Gastroesophageal sphincter (tissue), 4 donors: Measurements from ENCODE around the gene CPT1A. TPM values are rescaled to one million over a fixed set of nuclear protein-coding genes. Genes with fewer than 3 reads are reported as not detected.

Experiments used
- ATAC-seq: fragments of 150-250 bp; one replicate; pipeline ENCODE4 v1.9.1; 2016; ENCODE audit warnings: mild to moderate bottlenecking, moderate library complexity
- H3K27ac ChIP-seq, 4 donors: fragments of 200-600 bp; sonication (generic) in 3 of 4; 1 replicate in 3 of 4; 2 replicates in 1 of 4; pipeline ENCODE4 v1.5.1; 2016 to 2019
- H3K27me3 ChIP-seq: fragments of 200-600 bp; sonication (generic); one replicate; pipeline ENCODE4 v1.5.1; 2019
- H3K36me3 ChIP-seq, 2 donors: fragments of 200-600 bp; sonication (generic); one replicate each; pipeline ENCODE4 v1.5.1; 2019; ENCODE audit warnings: control low read depth in 1 of 2
- H3K4me1 ChIP-seq, 3 donors: fragments of 200-600 bp; sonication (generic); 1 replicate in 2 of 3; 2 replicates in 1 of 3; pipeline ENCODE4 v1.5.1; 2016 to 2019; ENCODE audit warnings: control low read depth in 2 of 3
- H3K4me3 ChIP-seq, 2 donors: fragments of 200-600 bp; sonication (generic); one replicate each; pipeline ENCODE4 v1.5.1; 2019; ENCODE audit warnings: mild to moderate bottlenecking in 1 of 2, moderate library complexity in 1 of 2
- H3K9me3 ChIP-seq, 3 donors: fragments of 200-600 bp; sonication (generic); one replicate each; pipeline ENCODE4 v1.5.1; 2017 to 2019; ENCODE audit warnings: control low read depth in 2 of 3
- EP300 ChIP-seq: sonication (generic); formaldehyde crosslinking; IDR thresholded peaks from one replicate; pipeline ENCODE4 v1.6.1; 2017; ENCODE audit warnings: antibody characterized with exemption, mild to moderate bottlenecking
- POLR2A ChIP-seq, 2 donors: fragments of 450-650 bp; IDR thresholded peaks; one replicate each; pipeline ENCODE4 v1.6.1; 2017; ENCODE audit warnings: antibody characterized with exemption in 2 of 2, mild to moderate bottlenecking in 2 of 2, moderate library complexity in 1 of 2
- POLR2AphosphoS5 ChIP-seq: sonication (generic); formaldehyde crosslinking; IDR thresholded peaks from one replicate; pipeline ENCODE4 v1.6.1; 2017; ENCODE audit warnings: antibody characterized with exemption
- WGBS, 2 donors: methylation state at CpG; one replicate each; pipeline ENCODE4 v1.1.5; 2018; ENCODE audit warnings: low coverage in 1 of 2; 5-methylcytosine and 5-hydroxymethylcytosine counted together
- total RNA-seq, 4 donors: library from RNA; depleted of rRNA; stranded (reverse); fragments of >200 nt; gene quantifications; one replicate each; pipeline ENCODE4 v1.1.0, GENCODE V29; 2016
- TF ChIP-seq, protein P1 (sequence below), 4 experiments: fragments of 200-600 bp in 2 of 4; fragments of 450-650 bp in 2 of 4; sonication (generic) in 1 of 4; IDR thresholded peaks; one replicate each; pipeline ENCODE4 v1.5.1; 2017 to 2019; ENCODE audit warnings: antibody characterized with exemption in 4 of 4, mild to moderate bottlenecking in 2 of 4, moderate library complexity in 2 of 4

CPT1A gene
- total RNA-seq, 4 donors from 2014 or later, result 33.4 to 103 (median 74.7) TPM

DNA sequence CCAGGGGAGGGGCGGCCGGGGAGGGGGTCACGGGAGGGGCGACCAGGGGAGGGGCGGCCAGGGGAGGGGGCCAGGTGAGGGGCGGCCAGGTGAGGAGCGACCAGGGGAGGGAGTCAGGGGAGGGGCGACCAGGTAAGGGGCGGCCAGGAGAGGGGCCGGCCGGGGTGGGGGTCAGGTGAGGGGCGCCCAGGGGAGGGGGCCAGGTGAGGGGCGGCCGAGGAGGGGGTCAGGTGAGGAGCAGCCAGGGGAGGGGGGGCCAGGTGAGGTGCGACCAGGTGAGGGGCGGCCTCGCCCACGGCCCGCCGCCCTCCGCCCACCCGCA is 90.8 kb downstream of the CPT1A start:
- Histone ChIP-seq H3K27ac (peak overlapping the region in 2 of 4 donors; percentile 21 to 52), H3K27me3 (no peaks in the 10 kb centered on the region), H3K9me3 (no peaks in the 10 kb centered on the region), H3K36me3 (peaks cover 0 to 20% of the 10 kb centered on the region in 2 donors), H3K4me1 (peaks cover 0 to 20% (median 13%) of the 10 kb centered on the region in 3 donors), H3K4me3 (peak overlapping the region; percentile 15 to 54)
- whole genome bisulfite sequencing, 2 donors, result no CpG with 5 or more reads among the region's 22 CpGs
- TF ChIP-seq EP300, result no peak
- no peak for TF ChIP-seq POLR2AphosphoS5
- TF ChIP-seq, protein P1, sequence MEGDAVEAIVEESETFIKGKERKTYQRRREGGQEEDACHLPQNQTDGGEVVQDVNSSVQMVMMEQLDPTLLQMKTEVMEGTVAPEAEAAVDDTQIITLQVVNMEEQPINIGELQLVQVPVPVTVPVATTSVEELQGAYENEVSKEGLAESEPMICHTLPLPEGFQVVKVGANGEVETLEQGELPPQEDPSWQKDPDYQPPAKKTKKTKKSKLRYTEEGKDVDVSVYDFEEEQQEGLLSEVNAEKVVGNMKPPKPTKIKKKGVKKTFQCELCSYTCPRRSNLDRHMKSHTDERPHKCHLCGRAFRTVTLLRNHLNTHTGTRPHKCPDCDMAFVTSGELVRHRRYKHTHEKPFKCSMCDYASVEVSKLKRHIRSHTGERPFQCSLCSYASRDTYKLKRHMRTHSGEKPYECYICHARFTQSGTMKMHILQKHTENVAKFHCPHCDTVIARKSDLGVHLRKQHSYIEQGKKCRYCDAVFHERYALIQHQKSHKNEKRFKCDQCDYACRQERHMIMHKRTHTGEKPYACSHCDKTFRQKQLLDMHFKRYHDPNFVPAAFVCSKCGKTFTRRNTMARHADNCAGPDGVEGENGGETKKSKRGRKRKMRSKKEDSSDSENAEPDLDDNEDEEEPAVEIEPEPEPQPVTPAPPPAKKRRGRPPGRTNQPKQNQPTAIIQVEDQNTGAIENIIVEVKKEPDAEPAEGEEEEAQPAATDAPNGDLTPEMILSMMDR (IDR thresholded peaks at IDR 0.05), result no peak
- no peak for TF ChIP-seq POLR2A (IDR thresholded peaks at IDR 0.05)
- peak; percentile 8 for ATAC-seq

DNA sequence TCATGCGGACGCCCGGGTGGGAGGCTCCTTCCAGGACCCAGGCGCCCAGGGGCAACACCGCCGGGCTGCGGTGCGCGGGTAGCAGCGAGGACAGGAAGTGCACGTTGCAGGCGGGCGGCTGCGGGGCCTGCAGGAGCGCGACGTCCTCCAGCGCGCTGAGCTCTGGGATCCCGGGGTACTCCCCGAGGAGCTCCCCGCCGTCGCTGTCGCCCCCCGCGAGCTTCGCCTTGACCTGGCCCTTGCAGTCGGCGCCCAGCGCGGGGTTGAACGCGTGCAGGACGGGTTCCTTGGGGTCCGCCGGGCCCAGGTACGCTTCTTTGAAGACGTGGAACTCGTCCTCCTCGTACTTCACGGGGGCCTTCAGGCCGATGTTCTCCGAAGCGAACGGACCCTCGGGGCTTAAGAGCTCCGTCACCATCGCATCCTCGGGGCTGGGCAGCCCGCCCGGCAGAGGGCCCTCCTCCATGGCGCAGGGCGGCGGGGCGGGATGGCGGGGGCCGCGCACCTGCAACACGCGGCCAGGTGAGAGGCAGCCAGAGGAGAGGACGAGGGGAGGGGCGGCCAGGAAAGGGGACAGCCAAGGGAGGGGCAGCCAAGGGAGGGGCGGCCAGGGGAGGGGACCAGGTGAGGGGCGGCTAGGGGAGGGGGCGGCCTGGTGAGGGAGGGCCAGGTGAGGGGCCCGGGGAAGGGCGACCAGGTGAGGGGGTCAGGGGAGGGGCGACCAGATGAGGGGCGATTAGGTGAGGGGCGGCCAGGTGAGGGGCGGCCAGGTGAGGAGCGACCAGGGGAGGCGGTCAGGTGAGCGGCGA is 91.3 kb downstream of the CPT1A start:
- Histone ChIP-seq H3K4me3 (peak overlapping the region in 1 of 2 donors; percentile 54), H3K9me3 (no peaks in the 10 kb centered on the region), H3K4me1 (peaks cover 0 to 20% (median 13%) of the 10 kb centered on the region in 3 donors), H3K27ac (peak overlapping the region in 1 of 4 donors; percentile 52), H3K36me3 (peaks cover 0 to 15% of the 10 kb centered on the region in 2 donors), H3K27me3 (no peaks in the 10 kb centered on the region)
- TF ChIP-seq EP300 (no peak), POLR2AphosphoS5 (no peak), POLR2A (IDR thresholded peaks at IDR 0.05) (no peak)
- TF ChIP-seq, protein P1 (IDR thresholded peaks at IDR 0.05), result no peak
- no CpG with 5 or more reads among the region's 76 CpGs for WGBS, 2 donors
- no peak for ATAC-seq

DNA sequence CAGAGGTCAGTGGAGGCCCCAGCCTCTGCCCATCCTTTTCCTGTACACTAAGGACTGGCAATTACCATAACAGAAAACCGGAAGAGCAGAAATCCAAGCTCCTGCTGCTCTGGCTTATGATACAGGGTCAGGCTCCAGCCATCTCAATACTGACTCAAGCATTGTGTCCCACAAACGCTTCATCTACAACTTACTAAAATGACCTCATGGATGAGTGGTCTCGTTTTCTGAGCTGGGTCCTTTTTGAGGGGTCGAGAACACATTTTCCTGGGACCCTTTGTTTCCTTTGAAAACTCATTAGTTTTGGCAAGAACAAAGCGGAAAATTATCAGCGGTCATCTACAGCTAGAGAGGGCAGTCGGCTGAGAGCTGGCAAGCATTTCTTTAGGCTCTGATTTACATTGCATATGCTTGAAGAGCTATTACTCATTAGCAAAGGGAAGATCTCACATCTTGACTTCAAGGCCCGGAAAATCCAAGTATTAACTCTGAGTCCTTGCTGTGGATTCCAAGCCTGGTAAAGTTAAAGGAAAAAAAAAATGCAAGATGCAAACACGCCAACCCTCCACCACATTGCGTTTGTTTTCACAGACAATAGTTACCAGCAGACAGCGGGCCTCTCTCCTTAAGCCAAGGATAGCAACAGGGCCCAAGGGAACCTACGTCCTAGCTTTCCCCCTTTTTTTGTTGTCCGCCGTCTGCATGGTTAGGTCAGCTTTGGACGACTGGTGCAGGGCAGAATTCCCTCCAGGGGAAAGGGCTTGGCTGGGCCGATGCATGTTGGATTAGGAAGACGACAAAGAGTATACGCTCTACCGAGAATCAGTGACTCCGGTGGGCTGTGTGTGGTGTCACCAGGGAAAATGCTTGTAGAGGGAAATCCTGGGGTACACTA is 92.2 kb downstream of the CPT1A start:
- no peak for TF ChIP-seq POLR2A (IDR thresholded peaks at IDR 0.05)
- TF ChIP-seq EP300, result no peak
- no peak for TF ChIP-seq POLR2AphosphoS5
- peak overlapping the region in 1 of 4 donors; percentile 19 for H3K27ac ChIP-seq
- H3K4me1 ChIP-seq, result peaks cover 0 to 20% (median 13%) of the 10 kb centered on the region in 3 donors
- peaks cover 0 to 7% of the 10 kb centered on the region in 2 donors for H3K36me3 ChIP-seq
- 65 to 91% methylated on average over 8 to 14 of the region's 20 CpGs for WGBS, 2 donors
- ATAC-seq, result peak; percentile 18
- no peaks in the 10 kb centered on the region for H3K9me3 ChIP-seq
- no peaks in the 10 kb centered on the region for H3K27me3 ChIP-seq
- H3K4me3 ChIP-seq, result no peak overlapping the region

- WGBS, 2 donors, result 62 to 83% methylated on average over 1 to 2 of the region's 2 CpGs
Measured at GRCh38 chr11:68748061-68748460, 93.7 kb downstream of the CPT1A start.

DNA sequence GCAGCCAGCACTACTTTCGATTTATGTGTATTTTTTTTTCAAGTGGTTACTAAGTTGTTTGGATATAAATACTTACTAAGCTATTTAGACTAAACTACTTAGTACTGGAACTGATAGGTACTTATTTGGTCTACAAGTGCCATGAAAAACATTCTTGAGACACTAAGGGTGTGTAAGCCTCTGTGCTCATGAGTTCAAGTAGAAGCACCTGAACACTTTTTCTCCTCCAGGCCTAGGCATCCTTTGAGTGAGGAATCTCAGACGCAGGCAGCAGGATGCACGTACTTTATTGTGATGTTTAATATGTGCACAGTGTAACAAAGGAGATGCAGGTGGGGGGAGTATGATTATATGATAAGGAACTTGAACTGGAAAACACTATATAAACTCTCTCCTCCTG is 98.2 kb downstream of the CPT1A start:
- no peak for ATAC-seq
- 98 to 100% methylated on average over 1 to 3 of the region's 3 CpGs for WGBS, 2 donors
- TF ChIP-seq POLR2A (IDR thresholded peaks at IDR 0.05), result no peak
- no peak for TF ChIP-seq POLR2AphosphoS5
- TF ChIP-seq, protein P1 (IDR thresholded peaks at IDR 0.05), result no peak
- no peak for TF ChIP-seq EP300
- Histone ChIP-seq H3K27ac (no peak overlapping the region), H3K4me3 (no peak overlapping the region), H3K9me3 (no peaks in the 10 kb centered on the region), H3K4me1 (no peaks in the 10 kb centered on the region), H3K36me3 (no peaks in the 10 kb centered on the region), H3K27me3 (no peaks in the 10 kb centered on the region)

More at GRCh38 chr11:68748061-68748460, 93.7 kb downstream of the CPT1A start:
- Histone ChIP-seq H3K36me3 (no peaks in the 10 kb centered on the region), H3K27ac (no peak overlapping the region), H3K9me3 (no peaks in the 10 kb centered on the region), H3K4me1 (peaks cover 0 to 20% (median 13%) of the 10 kb centered on the region in 3 donors), H3K4me3 (no peak overlapping the region), H3K27me3 (no peaks in the 10 kb centered on the region)
- no peak for TF ChIP-seq POLR2A (IDR thresholded peaks at IDR 0.05)
- TF ChIP-seq, protein P1 (IDR thresholded peaks at IDR 0.05), result no peak
- no peak for TF ChIP-seq POLR2AphosphoS5
- TF ChIP-seq EP300, result no peak
- no peak for ATAC-seq
